NCI-H2029 (cell line): ENCODE measurements around the gene GAS7.

Experiments
- DNase-seq: peaks from one replicate; lab custom pipeline; 2025; lab: John Stamatoyannopoulos, UW

The GAS7 gene

GRCh38 chr17:10198509-10199249, at the start of gene GAS7:
Gene GAS7 (minus strand): TSS chr17:10198606.
- no peak for DNase-seq

GRCh38 chr17:10247810-10248209, 49.4 kb upstream of the GAS7 start:
- DNase-seq: no peak

GRCh38 chr17:10243883-10244844, 45.8 kb upstream of the GAS7 start:
- DNase-seq: no peak

GRCh38 chr17:10241781-10242180, 43.4 kb upstream of the GAS7 start:
- no peak for DNase-seq

- no peak for DNase-seq
Observed at GRCh38 chr17:10238661-10239060, 40.3 kb upstream of the GAS7 start.

- no peak for DNase-seq
Observed at GRCh38 chr17:10234033-10234432, 35.6 kb upstream of the GAS7 start.

GRCh38 chr17:10233161-10233560, 34.8 kb upstream of the GAS7 start:
- no peak for DNase-seq

- no peak for DNase-seq
Observed at GRCh38 chr17:10229181-10229580, 30.8 kb upstream of the GAS7 start.

GRCh38 chr17:10226930-10227695, 28.7 kb upstream of the GAS7 start:
- no peak for DNase-seq

GRCh38 chr17:10224582-10225195, 26.3 kb upstream of the GAS7 start:
- no peak for DNase-seq

GRCh38 chr17:10219193-10219592, 20.8 kb upstream of the GAS7 start:
- DNase-seq: no peak

GRCh38 chr17:10217916-10218315, 19.5 kb upstream of the GAS7 start:
- DNase-seq: no peak

GRCh38 chr17:10216213-10216938, 18.0 kb upstream of the GAS7 start:
- DNase-seq: no peak

GRCh38 chr17:10215286-10215685, 16.9 kb upstream of the GAS7 start:
- DNase-seq: no peak

- DNase-seq: no peak
Observed at GRCh38 chr17:10211666-10212065, 13.3 kb upstream of the GAS7 start.

GRCh38 chr17:10210151-10210574, 11.8 kb upstream of the GAS7 start:
- no peak for DNase-seq

- DNase-seq: no peak
Observed at GRCh38 chr17:10208604-10209193, 10.3 kb upstream of the GAS7 start.

GRCh38 chr17:10207153-10207552, 8.7 kb upstream of the GAS7 start:
- no peak for DNase-seq

- no peak for DNase-seq
Observed at GRCh38 chr17:10205549-10206185, 7.3 kb upstream of the GAS7 start.

GRCh38 chr17:10201680-10202079, 3.3 kb upstream of the GAS7 start:
- no peak for DNase-seq
